D341Med (cell line): ENCODE results near the gene PYHIN1.

ENCODE experiments used
- DNase-seq: peaks from one replicate; pipeline ENCODE4 v3.0.0; 2012; ENCODE audit warnings: low spot score

Gene PYHIN1

DNA sequence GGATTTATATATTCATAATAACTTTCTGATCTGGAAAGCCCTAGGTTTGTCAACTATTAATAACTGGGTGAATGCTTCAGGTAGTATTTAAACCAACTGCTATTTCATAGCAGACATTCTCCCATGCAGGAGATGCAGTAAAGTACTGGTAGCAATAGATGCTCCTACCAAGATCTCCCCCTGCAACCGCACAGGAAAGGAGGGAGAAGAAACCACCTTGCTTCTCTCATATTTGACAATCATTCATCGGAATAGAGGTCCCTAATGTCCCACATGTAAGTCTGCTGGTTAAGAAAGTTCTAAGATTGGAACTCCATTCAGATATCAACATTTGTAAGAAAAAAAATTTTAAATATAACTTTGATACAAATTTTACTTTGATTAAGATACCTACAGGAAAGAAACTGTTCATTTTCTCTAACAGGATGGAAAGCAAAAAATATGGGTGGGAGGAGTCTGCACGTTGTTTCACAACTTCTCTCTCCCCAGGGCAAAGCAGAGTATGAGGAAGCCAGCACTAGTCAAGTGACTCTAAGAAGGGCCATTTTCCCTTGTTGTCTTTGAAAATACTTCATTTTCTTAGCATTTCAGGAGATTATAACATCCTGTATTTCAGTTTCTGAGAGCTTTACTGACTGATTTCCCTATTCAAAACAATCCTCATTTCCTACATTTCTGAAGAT, at the start of gene PYHIN1:
TSS of gene PYHIN1 (plus strand) at position 498 of the 683 bp plus-strand sequence. CDS start 5,359 bp downstream, outside the sequence.
- no peak for DNase-seq

DNA sequence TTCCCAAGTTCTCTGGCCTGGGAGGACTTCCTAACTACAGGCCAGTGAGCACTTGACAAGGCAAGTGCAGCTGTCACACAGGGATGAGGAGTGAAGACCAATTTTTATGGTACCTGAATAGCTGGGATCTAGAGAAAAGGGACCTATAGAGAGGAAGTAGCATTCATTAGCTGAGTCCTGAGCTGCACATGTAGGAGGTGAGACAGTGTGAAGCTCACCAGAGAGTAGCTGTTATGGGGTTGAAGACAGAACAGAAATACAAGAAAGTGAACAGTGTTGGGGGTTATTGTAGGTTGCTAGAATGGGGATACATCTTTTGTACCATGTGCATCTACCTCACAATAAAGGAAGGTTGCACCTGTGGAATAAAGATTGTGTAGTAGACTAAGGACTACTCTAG, 37.7 kb upstream of the PYHIN1 start:
- no peak for DNase-seq

DNA sequence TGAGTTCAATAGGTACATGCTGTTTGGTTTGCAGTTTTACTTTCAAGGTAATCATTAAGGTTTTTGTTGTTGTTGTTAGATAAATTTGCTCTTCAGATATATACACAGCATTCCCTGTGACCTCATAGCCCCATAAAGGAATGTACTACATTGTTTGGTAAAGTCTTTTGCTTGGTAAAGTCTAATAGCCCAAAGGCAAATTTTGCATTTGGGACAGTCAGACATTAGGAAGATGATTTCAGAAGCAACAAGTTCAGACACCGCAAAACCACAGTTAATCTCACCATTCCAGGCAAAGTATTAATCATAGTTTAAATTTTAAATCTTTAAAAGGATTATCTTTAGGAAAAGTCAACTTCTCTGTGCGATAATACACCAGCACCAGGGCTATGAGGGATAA, 32.6 kb upstream of the PYHIN1 start:
- no peak for DNase-seq

DNA sequence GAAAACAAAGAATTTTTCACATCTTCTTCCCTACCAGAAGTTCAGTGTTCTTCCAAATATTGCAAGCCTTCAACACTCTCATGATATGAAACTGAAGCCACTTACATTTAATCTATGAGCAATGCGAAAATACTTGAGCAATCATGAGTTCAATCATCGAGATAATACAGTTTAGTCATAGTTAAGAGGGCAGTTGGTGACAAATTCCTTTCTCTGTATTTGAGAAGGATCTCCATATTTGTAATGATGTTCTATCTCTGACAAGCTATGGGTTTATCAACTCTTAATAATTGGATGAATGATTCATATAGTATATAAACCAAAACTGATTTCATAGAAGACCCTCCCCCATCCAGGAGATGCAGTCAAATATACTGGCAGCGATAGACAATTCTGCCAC, 29.7 kb upstream of the PYHIN1 start:
- DNase-seq, result no peak

DNA sequence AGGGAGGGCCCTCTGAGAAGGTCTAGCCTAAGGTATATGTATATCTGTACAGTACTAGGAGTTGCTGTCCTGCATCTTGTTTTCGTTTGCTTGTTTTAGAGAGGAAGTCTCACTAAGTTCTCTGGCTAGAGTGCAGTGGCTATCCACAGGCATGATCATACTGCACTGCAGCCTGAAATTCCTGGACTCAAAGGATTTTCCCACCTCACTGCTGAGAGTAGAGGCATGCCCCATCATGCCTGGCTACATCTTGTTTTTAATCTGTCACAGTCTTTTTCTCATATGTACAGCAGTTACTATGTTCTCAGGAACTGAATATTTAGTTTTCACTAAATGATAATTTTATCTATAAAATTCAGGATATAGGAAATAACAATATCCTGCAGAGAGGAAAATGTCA, 15.3 kb upstream of the PYHIN1 start:
- DNase-seq, result no peak

DNA sequence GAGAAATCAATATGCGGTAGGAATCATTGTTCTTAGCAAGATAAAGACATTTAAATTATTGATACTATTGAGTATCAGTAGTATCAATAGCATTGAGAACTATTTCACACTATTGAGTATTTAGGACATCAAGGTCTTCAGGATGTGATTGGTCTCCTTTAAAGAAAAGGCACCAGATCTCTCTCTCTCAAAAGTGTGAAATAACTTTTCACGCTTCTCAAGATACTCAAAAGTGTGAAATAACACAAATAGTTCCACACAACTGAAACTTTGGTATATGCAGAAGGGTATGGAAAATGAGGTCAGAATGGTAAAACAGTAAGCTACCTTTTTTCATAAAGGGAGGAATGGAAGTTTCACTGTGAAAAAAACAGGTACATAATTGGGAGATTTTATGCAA, 6.7 kb upstream of the PYHIN1 start:
- no peak for DNase-seq

DNA sequence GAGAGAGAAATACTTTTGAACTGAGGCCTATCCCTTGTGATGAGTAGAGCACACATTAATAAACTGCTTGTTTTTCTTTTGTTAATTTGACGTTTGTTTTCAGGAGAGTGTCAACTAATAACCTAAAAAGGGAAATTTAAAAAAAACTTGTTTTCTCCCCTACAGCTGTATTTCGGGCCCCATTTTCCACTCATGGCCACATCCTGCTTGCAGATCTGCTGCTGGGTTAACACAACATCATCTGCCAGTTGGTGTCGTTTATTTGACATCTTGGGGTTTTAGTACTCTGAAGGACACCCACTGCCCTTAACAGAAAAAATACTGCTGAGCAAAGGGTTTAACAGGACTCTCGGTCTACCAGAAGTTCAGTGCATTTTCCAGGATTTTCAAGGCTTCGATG, 848 bp upstream of the PYHIN1 start:
- DNase-seq, result no peak

DNA sequence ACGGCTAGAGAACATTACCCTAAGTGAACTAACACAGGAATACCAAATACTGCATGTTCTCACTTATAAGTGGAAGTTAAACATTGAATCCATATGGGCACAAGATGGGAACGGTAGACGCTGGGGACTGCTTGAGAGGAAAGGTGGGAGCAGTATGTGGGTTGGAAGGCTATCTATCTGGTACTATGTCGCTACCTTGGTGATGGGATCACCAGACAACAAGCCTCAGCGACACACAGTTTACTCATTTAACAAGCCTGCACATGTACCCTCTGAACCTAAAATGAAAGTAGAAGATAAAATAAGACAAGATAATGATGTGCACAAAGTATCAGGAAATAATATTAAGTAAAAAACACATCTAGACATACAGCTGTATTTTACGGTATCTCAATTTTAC, 819 bp downstream of the PYHIN1 start:
- no peak for DNase-seq

DNA sequence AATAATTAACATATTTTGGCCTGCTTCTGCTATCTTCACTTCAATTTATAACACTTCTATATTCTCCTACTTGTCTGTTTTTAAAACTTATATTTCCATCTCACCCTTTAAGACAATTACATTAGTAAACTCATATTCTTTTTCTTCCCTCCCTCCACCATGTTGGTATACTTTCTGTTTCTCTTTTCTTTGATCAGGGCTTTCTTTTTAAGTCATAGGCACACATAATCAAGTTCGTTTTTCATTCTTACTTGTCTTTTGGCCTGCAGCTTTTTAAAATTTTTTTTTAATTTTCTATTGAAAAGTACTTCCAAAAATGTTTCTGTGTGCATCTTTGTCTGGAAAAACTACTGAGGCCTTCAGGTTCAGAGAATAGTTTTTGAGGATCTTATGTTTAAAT, 2.3 kb downstream of the PYHIN1 start:
- no peak for DNase-seq

DNA sequence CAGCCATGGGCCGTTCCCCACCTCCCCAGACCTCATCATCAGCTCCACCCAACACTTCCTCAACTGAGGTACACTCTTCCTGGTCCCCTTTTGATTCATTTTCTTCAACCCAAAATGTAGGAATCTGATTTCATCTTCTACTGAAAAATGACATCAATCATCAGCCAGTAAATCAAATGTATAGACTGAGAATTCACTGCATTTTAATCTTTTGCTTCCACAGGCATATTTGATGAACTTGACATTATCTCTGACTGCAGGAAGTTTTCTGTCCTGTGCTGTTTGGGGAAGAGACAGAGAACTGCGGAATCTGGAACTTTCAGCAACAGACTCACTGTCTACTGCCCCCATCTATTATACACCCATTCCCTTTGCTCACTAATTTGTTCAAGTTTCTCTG, 7.8 kb downstream of the PYHIN1 start:
- DNase-seq, result no peak

DNA sequence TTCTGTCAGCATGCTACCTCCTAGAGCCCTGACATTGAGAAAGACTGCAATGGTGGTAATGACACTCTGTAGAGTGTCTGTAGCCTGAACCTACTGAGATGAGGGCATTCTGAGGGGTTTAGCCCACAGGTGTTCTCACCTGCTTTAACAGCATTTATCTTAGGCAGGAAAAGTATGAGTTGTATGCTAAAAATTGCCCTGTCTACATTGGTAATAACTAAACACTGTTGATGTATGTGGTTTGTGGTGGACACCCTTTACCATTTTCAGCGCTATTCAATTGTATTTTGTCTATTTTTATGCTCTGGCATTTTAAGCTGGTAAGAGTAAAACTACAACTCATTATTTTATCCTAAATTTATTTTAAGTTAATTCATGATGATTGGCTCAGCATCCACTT, 10.0 kb downstream of the PYHIN1 start:
- no peak for DNase-seq

DNA sequence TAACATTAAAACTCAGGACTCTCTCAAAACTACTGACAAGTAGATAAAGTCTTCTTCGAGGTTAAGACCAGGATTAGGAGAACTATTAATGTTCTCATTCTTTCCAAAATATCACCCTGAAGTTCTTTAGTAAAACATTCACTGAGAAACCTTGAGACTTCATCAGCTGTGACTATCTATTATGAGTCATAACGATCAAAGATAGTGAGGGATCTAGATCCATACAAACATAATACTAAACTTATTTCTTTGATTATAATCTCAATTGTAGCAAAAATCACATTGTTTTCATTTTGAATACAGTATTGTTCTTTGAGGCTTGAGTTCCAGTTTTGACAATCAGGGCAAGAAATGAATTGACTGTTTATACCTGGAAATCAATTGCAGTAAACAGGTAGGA, 11.1 kb downstream of the PYHIN1 start:
- DNase-seq, result no peak

DNA sequence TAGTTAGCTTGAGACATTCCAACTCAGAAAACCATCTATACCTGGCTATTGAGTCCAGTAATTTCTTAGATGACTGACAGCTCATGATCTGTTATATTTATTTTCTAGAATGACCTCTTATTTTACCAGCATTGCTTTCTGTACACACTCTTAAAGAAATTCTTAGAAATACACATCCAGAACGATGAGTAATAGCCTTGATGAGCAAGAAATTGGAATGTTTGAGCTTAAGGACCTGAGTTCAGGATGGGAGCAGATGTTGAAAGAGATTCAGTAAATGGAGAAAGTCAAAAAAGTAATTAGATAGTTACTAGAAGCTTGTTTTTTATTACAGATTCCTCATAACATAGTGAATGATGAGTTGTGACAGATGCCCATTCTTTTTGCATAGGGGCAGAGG, 11.7 kb downstream of the PYHIN1 start:
- DNase-seq, result no peak

DNA sequence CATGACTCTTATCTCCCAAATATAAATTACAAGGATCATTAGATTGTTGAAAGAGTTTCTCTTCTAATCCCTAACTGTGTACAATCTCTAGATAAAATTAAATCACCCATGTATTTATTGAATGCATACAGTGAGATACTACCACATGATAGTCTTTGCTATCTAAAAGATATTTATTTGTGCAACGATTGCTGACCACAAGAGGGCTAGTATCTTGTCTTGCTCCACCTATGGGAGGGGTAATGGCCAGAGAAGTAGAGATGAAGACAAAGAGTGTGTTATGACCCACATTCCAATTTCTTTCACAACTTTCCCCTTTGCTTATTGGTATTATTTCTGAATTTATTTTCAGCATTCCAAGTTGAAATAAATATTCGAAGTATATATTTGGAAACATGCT, 13.7 kb downstream of the PYHIN1 start:
- DNase-seq, result no peak

DNA sequence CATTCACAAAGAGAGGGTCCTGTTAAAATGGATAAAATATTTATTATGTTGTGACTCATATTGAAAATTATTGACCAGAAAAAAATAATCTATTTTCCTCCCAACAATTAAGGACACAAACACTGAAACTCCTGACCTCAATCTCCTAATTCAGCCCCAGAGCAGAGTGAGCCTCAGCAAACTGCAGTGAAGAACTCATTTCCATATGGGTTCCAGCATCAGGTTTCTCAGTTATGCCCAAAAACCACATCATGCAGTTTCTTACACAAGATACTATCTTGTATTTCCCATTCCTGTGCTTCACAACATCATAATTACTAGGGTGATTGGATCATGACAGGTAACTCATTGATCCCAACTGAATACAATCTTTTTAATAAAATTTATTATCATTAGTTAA, 15.4 kb downstream of the PYHIN1 start:
- DNase-seq, result no peak

DNA sequence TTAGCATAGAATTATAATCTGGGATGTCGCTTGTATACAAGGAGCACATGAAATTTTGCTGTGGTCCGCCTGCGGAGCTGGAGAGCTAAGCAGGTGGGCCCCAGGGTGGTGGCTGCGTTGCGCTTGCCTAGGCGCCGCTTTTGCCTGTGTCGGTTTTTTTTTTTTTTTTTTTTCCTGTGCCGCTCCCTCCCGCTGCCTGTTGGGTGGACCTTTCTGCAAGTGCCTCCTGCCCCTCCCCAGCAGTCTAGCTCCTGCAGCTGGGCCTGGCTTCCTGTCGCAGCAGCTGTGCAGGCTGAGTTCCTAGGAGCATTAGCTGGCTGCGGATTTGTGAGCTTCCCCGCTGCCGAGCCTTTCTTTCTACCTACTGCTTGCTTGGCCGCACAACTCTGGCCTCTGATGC, 20.6 kb downstream of the PYHIN1 start:
- DNase-seq, result peak; percentile 25

DNA sequence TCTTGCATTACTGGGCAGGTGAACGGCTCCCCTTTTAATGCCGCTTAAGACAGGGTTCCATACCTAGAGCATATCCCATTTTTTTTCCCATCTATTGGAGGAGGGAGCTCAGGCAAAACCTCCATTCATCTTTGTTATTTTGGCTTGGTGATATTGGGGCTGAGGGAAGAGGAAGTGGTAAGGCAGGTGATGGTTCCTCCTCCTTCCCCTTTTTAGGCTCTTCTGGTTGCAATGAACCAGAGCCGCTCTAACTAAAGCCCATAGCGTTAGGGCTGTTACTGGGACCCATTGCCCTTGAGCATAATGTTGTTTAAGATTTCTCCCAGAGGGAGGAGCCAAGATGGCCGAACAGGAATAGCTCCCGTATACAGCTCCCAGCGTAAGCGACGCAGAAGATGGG, 21.1 kb downstream of the PYHIN1 start:
- DNase-seq, result no peak

DNA sequence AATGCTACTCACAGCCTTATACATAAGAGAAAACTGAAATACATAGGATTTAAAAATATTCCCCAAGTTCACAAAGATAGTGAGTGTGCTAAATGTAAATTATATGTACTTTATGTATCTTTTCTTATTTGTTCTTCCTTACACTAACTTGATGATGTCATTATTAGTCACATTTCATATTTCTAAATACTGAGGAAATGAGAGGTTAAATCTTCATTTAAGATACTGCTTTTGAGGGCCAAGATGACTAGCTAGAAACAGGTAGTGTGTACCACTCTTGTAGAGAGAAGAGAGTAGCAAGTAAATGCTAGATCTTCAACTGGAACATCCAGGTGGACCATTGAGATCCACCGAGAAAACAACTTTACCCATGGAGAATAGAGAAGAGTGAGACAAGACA, 29.8 kb downstream of the PYHIN1 start:
- no peak for DNase-seq

DNA sequence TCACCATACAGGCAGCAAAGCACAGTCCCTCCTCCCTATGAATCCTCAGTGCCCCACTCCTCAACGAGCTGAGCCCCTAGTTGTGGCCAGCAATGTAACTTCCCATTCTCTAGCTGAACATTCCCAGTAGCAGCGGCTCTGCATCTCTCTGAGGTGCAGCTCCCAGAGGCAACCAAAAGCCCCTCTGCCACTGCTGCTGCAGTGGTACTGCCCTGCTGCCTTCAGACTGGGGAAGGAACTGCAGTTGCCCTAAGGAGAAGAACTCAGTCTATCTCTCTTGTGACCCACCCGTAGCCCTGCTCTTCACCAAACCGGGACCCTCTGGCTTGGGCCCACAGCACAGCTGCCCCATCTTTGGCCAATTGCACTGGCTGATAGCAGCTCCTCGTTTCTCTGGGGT, 31.6 kb downstream of the PYHIN1 start:
- DNase-seq, result no peak

DNA sequence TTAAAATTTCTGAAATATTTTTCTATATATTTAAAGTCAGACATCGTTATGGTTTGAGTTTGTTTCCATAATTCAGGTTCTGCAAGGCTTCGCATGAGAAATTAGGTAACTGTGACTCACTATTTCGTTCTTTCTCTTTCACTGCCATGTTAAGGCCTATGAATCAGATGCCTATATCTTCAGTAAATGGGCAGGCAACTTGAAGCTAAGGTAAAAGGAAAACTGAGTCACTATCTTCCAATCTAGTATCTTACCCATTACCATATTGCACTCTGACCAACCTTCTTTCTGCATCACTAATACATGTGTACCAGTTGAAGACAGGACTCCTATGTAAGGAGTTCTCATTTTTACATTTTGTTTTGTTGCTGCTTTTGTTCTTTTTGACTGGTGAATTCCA, 37.8 kb downstream of the PYHIN1 start:
- DNase-seq, result no peak

DNA sequence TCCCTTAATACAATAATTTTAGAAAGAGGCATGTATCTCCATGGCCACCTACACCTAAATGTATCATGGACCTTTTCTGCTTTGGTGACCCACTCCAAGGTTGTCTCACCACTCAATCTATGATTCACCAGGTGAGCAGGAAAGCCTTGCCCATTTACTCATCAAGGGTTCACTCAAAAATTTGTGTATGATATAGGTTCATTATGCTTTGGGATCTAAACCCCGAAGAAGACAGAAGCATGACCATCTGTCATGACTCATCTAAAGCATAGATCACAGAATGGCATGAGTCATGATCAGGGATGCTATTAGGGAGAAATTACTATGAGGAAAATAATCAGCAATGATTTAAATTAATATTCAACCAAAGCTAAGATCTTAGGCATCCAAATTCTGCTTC, 38.5 kb downstream of the PYHIN1 start:
- DNase-seq, result no peak

DNA sequence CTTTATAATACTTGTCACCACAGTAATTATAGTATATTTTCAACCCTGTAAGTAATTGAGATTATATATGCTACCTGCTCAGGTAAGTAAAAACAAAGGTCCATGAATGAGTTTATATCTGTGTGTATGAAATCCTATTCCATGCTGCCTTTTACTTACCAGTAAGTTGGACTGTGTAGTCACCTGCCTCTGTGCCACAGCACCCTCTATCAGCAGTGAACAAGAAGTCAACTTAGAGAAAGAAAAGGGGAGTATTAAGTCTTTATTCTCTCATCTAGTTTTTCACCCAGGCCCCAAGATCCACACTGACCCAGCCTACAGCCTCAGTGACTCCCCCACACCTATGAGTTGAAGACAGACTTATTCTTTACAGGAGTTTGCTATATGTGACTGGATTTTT, 41.5 kb downstream of the PYHIN1 start:
- DNase-seq, result no peak

DNA sequence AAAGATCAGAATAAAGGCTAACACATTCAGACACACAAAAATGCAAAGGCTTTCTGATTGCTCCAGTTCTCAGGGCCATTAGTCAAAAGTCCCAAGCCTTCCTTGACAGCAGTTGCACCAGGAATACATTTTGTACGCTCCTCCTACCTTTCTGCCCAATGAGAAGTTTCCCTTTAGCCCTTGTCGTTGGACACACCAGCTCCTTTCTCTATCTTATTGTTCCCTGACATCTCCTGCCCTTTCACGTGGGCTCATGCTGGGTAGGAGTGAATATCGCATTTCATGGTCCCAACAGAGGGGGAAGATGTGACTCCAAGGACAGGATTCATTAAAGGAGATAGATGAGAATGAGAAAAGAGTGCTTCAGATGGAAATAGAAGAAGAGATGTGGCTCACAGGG, 44.9 kb downstream of the PYHIN1 start:
- DNase-seq, result no peak

DNA sequence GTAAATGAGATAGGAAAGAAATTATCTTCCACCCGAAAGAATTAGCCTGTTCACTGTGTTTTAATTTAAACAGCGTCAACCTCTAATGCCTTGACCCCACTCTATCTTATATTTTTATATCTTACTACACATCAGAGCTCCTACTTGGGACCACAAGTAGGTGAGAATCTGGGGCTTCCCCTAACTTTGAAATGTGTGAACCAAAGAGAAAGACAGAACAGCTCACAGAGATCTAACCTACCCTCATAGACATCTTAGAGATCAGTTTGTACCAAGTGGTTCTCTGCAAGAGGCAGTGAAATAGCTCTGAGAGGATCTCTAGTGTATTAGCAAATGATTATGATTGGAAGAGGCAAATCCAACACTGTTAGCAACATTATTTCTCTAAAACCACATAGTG, 47.4 kb downstream of the PYHIN1 start:
- no peak for DNase-seq

DNA sequence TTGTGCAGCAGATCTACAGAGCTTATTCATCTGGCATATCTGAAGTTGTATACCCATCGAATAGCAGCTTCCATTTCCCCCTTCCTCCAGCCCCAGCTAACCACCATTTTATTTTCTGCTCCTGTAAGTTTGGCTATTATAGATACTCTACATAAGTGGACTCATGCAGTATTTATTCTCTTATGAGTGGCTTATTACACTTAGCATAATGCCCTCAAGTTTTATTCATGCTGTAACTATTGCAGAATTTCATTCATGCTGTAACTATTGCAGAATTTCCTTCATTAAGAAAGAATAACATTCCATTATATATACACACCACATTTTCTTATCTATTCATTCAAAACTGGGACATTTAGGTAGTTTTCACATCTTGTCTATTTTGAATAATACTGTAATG, 47.9 kb downstream of the PYHIN1 start:
- DNase-seq, result no peak
